DMS53 (cell line): Measurements from ENCODE around the gene PPP1R14C.
A peak's percentile ranks its signal among the peaks of the same experiment; 100 is the strongest.
"Not testable (repeated sequence)": the region's sequence is repeated elsewhere in the genome, so short reads cannot be mapped to it uniquely, and the experiment has no call there.

Source experiments
- DNase-seq: peaks from one replicate; lab custom pipeline; 2025; lab: John Stamatoyannopoulos, UW

Gene PPP1R14C

DNA sequence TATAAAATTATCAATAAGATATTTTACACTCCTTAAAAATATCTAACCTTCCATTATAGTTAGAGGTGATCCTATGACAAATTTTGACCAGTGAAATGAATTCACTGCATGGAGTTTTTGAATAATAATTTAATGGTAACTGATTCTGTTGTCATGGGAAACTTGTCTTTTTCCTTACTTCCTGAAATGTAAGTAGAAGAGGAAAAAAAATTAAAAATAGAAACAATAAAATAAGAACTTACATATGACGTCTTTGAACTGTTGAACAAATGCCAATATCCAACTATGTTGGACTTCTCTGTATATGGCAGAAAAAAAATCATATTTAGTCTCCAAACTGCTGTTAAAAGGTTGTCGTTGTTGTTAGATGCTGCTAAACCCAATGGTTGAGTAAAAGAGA lies 26.3 kb downstream of the PPP1R14C start:
- no peak for DNase-seq

DNA sequence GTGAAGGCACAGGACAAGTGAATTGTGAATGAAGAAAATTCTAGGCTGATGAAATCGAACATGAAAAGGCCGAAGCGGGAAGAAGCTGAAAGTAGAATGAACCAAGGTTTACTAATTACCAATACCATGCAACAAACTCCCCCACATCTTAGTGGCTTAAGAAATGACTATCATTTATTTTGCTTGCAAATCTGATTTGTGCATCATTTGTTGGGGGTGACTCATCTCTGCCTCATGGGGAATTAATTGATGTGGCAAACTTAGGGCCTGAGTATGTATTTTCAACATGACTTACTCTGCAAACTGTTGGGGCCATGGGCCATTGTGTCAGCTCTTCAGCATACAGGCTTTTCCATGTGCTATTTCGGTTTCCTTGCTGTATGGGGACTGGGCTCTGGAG lies 26.8 kb downstream of the PPP1R14C start:
- DNase-seq, result no peak

DNA sequence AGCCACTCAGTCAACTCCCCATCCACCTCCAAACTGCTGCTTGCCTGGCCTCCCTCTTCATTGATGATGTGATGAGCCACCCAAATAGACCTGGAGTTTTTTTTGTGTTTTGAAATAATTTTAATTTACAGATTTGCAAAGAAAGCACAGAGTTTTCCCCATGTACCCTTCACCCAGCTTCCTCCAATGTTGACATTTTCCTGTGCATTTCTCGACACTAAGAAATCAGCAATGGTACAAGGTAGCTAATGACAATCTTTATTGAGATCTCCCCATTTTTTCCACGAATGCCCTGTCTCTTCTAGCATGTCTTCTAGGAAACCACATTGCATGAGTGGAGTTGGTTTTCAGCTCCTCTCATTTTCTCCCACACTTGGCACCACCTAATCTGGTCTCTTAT lies 30.1 kb downstream of the PPP1R14C start:
- DNase-seq, result no peak

DNA sequence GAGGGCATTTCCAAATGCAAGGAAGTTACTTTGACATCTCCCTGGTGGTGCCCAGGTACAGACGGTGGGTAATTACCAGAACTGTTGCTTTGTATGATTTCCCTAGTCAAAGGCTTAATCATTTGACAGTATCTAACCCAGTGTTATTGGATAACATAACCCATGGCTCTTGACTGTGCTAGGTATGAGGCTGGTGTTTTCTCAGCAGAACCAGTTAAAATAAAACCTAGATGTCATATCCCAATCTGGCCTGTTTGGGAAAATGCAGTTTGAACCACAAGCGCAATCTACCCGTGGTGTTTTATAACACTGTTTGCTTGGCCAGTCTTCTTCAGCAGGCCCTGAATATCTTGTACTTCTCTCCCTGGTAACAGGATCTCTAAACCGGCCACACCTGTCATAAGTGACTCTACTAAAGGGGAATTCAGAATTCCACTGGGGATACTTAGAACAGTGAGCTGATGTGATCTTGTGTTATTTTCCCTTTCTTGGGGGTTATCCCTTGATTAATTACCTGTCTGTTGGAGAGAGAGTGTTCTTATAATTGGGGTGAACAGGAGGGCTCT lies 32.8 kb downstream of the PPP1R14C start:
- DNase-seq, result no peak

DNA sequence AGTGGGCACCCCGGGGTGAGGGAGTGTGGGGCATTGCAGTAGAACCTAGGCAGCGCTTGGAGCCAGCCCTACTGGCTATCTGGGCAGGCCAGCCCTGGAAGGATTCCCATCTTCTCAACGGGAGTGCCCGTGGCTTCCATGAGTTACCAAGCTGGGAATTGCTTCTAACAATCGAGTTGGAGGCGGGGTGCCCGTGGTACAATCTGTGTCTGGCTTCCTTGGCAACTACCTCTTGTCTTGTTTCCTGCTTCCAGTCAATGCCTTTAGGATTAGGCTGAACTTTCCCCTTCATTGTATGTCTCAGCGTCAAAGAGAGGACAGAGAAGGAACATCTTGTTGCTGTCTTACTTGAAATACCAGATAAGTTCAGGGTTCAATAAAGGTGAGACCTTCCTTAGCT lies 33.3 kb downstream of the PPP1R14C start:
- no peak for DNase-seq

DNA sequence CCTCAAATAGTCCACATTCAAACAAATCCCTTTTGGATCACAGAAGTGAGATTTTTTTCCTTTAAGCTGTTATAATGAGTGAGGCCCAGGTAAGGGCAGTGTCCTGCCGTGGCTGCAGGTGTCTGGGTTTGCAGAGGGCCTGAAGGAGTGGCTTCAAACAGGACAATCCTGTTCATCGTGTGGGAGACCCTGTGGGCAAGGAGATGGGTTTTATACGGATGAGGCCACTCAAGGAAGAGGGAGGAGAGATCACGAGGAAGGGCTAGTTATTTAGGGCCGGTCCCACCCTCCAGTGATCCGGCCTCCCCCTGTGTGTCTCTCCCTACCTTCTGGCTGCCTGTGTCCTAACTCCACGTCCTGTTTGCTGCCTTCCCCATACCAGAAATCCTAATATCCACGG lies 33.8 kb downstream of the PPP1R14C start:
- DNase-seq, result peak; percentile 30

DNA sequence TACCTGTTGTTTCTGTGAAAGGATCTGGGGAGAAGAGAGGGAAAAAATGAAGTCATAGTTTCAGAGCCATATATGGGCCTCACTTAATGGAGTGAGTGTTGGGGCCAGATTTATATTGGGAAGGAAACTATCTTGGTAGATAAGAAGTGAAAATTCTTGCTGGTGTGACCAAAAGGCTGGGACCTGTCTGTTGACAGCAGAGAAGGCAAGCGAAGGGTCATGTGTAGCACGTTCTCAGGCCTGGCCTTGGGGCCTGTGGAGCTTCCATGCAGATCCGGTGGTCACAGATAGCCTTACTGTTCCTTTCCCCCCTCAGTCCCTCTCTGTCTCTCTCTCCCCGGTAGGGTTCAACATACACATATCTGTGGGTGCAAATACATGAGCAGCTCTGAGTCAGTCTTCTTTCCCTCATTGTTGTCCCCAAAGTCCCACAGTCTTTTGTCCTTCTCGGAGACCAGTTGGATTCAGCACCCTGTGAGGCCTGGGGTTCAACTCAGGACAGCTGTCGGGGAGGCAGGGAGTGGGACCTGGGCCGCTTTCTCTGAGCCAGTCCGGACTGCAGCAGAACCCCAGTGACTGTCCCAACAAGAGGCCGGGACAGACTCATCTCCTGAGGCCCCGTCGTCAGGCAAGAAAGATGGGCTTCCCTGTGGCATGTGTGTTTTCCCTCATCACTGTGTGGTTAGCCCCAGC lies 34.6 kb downstream of the PPP1R14C start:
- peak; percentile 46 for DNase-seq

DNA sequence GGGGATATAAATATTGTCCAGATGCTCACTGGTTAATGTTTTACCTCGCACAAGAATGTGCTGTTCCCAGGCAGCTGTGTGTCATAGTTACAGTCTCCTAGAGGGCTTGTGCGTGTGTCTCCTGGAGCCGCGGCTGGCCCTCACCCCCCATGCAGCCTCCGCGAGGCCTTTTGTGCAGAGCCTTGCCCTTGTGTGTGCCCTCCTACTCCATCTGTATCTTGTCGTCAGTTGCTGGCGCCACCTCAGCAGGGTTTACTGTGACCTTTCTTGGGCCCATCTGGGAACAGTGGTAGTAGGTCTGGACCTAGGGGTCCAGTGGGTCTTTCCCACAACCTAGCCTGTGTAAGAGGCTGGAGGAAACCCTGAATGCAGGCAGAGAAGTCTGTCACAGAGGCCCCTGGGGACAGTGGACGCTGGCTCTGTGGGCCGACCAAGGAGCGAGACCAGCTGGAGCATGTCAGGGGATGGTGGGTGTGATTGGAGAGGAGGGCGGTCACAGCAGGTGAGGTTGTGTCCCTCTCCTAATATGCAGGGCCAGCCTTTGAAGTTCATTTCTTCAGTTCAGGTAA lies 35.2 kb downstream of the PPP1R14C start:
- DNase-seq, result peak; percentile 94

DNA sequence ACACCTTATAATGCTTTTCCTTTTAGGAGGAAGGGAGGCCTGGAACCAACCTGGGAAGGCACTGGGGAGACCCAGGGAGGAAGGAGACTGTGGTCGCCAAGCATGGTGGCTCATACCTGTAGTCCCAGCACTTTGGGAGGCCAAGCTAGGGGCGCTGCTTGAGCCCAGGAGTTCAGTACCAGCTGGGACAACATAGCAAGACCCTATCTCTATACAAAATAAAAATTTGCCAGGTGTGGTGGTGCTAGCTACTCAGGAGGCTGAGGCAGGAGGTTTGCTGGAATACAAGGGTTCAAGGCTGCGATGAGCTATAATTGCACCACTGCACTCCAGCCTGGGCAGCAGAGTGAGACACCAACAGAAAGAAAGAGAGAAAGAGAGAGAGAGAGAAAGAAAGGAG lies 36.2 kb downstream of the PPP1R14C start:
- no peak for DNase-seq

DNA sequence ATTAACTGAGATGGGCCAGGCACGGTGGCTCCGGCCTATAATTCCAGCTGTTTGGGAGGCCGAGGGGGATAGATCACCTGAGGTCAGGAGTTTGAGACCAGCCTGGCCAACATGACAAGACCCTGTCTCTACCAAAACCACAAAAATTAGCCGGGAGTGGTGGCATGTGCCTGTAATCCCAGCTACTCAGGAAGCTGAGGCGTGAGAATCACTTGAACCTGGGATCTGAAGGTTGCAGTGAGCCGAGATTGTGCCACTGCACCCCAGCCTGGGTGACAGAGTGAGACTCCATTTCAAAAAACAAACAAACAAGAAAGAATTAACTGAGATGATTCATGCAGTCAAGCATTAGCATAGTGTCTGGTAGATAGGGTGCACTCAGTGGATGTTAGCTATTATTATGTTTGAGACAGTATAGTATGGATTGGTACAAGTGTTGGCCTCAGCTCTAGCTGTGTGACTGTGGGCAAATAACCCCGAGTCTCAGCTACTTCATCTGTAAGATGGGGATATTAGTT lies 37.1 kb downstream of the PPP1R14C start:
- DNase-seq, result not testable (repeated sequence)

DNA sequence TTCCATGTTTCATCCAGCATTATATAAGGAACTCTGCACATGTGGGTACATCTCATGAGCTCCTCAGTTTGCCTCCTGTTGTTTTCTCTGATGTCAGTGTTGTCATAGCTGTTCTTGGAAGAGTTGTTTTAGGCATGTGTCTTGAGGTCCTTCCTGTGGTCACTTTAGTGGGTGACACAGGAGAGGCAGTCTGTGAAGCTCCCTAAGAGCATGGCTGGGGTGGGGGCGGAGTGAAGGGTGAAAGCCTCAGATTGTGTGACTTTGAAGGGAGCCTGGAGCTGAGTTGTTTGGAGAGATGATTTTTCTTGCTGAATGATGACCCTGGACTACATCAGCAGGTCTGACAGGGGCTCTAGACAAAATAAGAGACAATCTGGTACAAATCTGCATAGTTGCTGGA lies 37.7 kb downstream of the PPP1R14C start:
- no peak for DNase-seq

DNA sequence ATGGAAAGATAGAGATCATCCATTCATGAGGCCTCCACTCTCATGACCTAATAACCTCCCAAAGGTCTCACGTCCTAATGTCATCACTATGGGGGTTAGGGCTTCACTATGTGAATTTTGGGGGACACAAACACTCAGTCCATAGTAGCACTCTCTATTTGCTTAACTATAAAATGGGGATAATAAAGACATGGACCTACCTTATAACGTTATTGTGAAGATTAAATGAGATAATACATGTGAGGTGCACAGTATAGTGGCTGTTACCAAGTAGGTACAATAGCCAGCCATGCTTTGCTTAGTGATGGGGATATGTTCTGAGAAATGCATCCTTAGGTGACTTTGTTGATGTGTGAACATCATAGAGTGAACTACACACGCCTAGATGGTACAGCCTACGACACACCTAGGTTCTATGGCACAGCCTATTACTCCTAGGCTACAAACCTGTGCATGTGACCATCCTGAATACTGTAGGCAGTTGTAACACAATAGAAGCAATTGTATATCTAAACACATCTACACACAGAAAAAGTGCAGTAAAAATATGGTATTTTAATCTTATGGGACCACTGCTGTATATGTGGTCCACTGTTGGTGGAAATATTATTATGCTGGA lies 39.7 kb downstream of the PPP1R14C start:
- DNase-seq, result no peak

DNA sequence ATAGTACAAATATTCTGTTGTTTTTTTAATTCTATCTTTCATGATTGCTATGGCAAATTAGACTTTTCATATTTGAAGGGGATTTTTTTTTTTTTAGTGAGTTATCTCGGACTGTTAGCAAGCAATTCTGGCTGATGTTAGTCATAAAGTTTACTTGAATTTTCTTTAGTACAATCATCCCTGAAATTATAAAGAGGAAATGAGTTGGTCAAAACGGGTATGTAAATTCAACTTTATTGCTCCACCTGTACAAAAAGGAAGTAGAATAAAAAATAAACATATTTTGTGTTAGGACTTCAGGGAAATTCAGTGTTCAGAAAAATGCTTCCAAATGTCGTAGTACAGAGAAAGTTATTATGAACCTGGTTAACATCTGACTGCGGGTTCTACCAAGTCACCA lies 40.3 kb downstream of the PPP1R14C start:
- no peak for DNase-seq

DNA sequence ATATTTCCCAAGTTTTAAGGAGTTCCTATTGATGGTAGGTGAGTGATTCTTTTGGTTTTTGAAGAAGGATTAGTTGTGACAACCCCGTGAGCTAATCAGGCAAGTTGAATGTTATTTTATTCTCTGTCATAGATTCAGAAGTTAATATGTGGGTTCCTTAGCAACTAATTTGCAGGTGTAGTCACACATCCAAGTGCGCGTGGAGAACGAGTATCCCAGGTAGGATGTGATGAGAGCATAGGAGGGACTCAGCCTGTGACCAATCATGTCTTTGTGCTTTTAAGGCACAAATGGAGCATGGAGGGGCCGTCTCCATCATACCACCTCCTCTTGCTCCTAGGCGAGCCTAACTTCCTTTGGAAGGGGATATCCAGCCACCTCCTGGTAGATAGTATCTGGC lies 41.1 kb downstream of the PPP1R14C start:
- no peak for DNase-seq

DNA sequence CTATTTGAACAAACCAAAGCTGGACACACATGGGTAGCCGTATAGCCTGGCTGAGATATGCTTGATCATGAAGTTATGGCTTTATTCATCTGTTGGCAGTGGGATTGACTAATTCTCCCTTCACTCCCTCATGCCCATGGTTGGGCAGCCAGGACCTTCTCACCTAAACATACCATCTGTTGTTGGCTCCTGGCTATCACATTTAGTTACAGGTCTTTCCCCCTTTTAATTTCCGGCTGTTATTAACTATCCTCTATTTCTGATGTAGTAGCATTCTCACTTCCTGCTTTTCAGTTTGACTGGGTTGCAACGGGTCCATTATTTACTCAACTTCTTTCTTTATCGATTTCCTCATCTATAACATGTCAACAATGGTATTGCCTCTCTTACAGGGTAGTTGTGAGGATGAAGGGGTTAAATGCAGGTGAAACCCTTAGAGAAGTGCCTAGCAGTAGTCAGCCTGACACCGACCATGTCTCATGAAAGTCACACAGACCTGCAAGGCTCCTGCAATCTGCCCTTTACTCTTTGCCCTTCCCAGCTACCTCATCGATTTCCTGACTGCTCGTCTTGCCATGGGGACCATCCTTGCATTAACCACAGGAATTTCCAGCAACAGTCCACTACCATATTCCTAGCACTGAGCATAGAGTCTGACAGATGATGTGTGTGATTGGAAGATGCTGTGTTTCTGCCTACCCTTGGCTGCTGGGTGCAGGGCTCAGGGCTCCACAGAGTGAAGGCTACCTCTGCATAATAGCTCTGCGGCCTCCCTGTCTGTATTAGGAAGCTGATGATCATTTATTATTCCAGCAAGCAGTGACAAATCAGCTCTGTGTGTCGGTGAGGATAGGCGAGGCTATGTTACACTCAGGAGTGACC lies 42.2 kb downstream of the PPP1R14C start:
- DNase-seq, result no peak

DNA sequence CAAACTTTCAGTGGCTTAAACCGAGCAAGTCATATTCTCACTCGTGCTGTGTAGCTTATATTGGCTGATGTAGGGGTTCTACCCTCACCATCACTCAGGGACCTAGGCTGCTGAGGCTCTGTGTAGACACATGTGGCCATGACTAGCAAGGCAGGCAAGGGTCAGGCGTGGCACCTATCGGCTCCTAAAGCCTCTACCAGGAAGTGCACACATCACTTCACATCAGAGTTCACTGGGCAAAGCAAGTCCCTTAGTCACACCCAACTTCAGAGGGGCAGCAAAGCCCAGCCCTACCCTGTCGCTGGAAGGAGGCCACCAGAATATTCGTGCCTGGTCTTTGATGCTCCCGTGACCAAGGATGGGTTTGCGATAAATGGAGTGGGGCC lies 42.9 kb downstream of the PPP1R14C start:
- DNase-seq, result no peak

DNA sequence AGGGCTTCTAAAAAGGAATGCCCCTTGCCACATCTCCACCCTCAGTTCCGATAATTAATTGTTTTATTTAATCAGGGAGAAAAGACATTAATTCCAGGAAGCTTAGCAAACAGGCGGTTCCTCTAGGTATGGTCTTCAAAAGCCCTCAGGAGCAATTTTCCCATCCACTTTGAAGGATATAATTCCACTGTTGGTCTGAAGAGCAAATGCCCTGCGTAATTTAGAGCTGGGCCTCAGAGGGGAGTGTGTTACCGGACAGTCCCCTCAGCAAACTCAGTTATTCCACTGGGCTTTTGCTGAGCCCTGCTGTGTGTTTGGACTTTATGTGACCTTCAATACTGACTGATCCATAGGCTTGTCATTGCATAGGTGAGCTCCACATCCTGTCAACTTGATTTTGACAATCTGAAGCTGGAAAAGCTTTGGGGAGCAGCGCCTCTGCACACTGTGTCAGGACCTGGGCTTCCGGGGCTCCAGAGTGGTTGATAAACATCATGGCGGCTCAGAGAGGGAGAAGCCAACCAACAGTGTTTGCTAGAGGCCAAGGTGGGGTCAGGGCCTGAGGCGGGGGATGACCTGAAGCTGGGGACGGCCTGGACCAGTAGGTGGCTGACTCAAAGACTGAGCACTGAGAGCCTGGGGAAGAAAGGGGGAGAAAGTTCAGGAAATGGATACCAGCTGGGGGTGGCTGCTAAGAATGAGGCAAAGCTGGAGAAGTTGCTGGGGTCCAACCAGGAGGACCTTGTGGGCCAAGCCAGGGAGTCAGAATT lies 43.5 kb downstream of the PPP1R14C start:
- no peak for DNase-seq

DNA sequence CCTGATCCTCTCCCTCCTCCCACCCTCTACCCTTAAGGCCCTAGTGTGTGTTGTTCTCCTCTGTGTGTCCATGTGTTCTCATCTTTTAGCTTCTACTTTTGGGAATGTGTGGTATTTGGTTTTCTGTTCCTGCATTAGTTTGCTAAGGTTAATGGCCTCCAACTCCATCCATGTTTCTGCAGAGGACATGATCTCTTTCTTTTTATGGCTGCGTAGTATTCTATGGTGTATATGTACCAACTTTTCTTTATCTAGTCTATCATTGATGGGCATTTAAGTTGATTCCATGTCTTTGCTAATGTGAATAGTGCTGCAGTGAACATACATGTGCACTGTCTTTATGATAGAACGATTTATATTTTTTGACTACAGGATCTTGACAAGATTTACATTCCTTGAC lies 44.6 kb downstream of the PPP1R14C start:
- not testable (repeated sequence) for DNase-seq

DNA sequence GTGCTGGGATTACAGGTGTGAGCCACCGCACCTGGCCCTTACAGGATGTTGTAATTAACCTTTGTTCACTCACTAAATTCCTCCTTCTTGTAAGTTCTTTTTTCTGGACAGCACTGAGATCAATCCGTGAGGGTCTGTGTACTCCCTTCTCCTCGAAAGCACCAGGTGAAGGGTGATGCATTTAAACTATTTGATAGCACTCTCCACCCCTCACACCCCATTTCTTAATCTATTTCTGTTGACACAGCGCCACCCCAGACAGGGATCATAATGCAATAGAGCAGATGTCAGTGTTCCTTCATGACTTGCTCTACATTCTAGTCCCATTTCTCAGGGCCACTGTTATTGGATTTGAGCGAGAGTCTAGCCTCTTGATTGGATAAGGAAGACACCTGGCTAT lies 46.3 kb downstream of the PPP1R14C start:
- DNase-seq, result no peak

DNA sequence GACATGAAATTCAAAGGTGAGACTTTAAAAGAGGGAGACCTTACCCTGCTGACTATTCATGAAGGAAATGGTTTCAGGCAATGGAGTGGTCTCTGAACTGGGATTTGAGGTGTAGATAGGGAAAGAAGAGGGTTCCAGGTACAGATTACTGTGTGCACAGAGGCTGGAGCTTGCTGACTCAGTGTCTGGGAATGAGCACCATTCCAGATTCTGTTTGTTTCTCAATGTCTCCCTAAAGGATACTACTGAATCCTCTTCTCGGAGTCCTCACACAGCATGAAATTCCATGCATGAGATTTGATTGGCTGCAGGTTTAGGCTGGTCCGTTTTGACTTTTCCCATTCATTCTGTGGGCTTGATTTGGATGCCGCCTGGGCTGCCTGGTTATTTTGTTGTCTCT lies 49.0 kb downstream of the PPP1R14C start:
- DNase-seq, result no peak

DNA sequence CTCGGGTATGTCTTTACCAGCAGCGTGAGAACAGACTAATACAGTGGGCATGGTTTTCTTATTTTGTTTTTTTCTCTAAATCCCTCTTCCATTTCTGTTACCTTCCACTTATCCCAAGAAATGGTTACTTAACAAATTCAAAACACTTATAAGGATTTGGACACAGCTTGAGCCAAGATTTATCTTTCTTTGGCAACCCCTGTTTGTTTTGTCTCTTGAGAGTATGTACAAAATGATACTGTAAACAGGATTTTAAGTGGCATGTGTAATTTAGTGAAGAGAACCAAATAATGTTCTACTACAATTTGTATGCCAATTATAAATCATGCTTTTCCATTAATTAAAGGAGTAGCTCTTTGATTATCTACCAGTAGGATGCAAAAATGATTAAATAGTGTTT lies 51.4 kb downstream of the PPP1R14C start:
- DNase-seq, result peak; percentile 23
